Stimulated activated CD4-positive, alpha-beta T cell treated with anti-CD3 and anti-CD28 coated beads, Interleukin-1b, Interleukin-23, amount 100 ng/mL, for 4 hours (primary cell): Measurements from ENCODE around the gene GALNT6.
A peak's percentile ranks its signal among the peaks of the same experiment; 100 is the strongest.

Experiments
- DNase-seq, 2 donors: peaks; one replicate each; pipeline ENCODE4 v3.0.0-alpha.2; 2020; ENCODE audit warnings: low read depth in 2 of 2

GALNT6 gene

GRCh38 chr12:51391283-51392123 is at the start of gene GALNT6:
GALNT6 (minus strand) TSS chr12:51391406; CDS start chr12:51379781, 11,625 bp downstream.
- DNase-seq: peak; percentile 53 to 73

DNA sequence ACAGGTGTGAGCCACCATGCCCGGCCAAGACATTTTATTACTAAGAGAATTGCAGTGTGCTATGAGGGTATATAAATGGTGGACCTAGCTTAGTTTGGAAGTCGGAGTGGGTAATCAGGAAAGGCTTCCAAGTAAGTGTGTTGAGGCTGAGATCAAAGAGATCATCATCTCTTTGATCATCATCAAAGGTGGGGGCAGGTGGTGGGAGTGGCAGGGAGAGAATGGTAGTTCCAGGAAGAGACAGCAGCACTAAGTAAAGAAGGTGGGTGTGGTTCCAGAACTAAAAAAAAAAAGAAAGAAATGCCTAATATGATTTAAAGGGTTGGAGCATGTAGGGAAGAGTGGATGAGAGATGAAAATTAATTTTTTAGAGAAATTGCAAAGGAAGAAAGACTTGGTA is 48.1 kb upstream of the GALNT6 start:
- DNase-seq: no peak

DNA sequence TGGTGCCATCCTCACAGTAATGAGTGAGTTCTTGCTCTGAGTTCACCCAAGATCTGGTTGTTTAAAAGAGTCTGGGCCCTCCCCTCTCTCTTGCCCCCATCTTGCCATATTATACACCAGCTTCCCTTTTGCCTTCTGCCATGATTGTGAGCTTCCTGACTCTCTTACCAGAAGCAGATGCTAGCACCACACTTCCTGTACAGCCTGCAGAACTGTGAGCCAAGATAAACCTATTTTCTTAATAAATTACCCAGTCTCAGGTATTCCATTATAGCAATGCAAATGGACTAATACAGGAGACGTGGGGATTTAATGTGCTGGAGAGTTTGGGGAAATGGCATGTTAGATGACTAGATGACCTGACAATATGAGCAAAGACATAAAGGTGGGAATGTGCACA is 46.2 kb upstream of the GALNT6 start:
- DNase-seq: no peak

DNA sequence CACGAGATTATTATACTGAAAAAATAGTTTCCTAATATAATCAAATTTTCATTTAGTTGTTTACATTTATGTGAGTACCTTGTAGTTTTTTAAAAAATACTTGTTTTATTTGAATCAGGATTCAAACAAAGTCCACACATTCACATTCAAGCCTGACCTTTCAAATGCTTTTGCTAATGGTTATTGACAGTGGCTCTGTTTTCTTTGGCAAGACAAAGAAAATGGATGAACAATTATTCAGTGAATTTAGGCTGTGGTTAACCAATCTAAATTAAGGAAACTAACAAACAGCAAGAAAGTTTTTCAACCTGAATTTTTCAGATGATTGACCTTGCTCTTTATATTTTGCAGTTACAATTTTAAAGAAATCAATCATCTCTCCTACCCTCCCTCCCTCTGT is 43.1 kb upstream of the GALNT6 start:
- no peak for DNase-seq

DNA sequence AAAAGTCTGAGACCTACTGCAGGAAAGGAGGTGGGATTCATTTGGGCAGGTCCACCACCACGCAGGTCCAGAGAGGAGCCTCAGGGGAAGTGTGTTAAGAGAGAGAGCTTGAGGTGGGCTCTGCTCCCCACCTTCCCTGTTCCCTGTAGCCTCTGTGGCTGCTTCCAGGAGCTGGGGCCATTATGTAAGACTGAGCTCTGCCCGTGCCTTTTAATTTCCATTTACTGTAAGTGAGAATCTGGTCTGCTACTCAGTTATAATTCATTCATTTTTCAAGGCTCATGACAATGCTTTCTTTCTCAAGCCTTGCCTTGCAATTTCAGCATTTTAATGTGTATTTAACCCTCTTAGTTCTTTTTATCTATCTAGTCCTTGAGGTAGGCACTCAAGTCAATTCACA is 41.7 kb upstream of the GALNT6 start:
- no peak for DNase-seq

DNA sequence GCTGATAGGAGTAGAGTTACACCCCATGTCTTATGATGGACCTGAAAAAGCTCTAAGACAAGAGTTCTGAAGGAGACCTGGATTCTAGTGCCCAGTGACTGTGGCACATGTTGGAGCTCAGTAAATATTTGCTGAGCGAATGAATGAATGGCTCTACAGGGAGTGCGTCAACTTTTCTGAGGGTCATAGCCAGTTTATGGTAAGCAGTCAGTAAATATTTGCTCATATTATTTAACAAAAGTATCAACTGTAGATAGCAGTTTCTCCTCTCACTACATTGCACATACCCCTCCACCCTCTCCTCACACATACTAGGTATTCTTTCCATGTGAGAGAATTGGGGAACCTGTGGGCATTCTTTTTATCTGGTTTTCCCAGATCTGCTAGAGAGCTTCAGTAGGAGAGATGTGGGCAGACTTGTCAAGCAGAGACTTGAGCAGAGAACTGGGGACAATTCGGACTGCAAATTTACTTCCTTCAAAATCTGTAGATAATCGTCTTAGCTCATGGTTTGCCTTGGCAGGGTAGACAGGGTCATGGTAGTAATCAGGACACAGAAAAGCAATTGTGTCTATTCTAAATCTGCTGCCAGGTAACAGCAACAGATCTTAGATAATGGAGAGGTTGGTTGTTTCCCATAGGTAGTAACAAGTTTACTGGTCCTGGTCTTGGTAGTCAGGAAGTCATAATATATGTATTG is 39.1 kb upstream of the GALNT6 start:
- no peak for DNase-seq

- no peak for DNase-seq
Observed at GRCh38 chr12:51429700-51430099, 38.5 kb upstream of the GALNT6 start.

DNA sequence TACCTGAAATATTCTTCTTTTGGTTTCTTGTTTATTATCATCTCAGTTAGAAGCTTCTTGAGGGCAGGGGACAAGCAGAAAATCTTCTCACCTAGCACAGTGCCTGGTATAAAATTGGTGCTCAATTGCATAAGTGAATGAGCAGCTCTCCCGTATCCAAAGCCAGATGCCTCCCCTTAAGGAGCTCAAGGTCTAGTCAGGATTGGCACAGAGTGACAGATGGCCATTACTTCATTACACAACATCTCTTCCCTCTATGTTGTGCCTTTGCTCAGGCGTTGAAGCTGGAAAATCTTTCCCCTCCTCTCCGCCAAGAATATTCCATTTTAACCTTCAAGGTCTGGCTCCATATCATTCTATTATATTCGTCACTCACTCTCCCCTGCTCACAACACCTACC is 37.0 kb upstream of the GALNT6 start:
- no peak for DNase-seq

GRCh38 chr12:51424662-51425539 is 33.7 kb upstream of the GALNT6 start, which contains the start of gene SLC4A8:
SLC4A8 (plus strand) TSS chr12:51424831; CDS start chr12:51424988, 157 bp downstream.
- DNase-seq: peak; percentile 44 to 62

DNA sequence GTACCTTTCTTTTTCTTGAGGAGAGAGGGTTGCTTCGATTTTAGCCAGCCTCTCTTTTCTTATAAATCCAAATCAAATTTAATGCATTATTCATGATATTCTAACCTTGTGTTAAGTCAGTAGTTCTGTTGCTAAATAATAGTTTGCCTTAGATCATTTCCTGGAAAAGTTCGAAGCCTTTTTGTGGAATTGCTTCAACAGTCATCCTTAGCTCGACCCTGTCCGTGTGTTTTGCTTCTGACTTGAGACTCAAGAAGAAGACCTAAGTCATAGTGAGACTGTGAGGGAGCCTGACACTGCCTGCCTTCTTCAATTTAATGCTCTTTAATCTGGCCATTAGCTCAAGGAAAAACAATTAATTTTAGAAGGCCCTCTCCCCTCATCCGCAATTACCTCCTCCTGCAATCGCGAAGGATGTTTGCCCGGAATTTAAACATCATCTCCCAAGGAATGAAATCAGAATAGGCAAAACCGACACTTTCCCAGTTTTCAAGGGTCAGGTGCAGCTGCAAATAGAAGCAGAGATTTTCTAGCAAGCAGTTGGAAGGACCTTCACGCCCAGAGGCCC is 33.0 kb upstream of the GALNT6 start:
- no peak for DNase-seq

DNA sequence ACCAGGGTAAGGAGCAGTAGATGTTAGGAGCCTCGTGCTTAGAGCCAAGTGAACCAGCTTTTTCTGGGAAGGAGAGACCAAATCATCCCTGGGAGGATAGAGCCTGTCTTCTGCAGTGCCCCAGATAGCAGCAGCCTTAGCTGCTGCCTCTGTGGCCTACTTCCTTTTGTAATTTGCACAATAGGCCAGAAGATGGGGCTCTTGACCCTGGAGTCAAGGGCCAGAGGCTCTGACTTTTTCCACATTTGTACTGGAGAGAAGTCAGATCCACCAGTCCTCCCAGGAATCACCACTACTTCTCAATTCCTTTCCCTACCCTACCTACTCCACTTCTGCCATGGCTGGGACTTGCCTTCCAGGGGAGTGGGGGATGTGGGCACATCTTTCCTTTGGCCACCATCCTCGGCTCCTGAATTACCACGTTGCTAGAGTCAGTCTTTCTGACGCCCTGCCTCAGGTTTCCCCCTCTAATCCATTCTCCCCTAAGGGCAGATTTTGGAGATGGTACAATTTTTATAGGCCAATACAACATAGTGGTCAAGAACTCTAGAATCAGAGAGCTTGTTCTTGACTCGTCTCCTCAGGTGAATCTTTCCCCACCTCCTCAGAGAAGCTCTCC is 30.2 kb upstream of the GALNT6 start:
- peak; percentile 1 to 16 for DNase-seq

GRCh38 chr12:51419425-51420193 is 28.4 kb upstream of the GALNT6 start:
- DNase-seq: no peak

DNA sequence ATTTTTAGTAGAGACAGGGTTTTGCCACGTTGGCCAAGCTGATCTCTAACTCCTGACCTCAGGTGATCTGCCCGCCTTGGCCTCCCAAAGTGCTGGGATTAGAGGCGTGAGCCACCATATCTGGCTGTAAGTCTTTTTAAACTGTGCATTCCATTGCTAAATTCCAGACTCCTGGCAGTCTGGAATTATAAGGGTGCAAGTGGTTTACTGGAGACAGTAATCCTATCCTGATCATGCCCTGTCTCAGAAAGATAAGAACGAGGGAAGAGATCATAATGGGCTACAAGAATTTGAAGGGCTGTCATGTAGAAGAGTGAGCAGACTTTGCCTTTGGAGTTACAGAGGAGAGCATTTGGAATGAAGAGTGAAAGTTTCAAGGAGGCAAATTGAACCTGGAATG is 26.6 kb upstream of the GALNT6 start:
- DNase-seq: no peak

- no peak for DNase-seq
Observed at GRCh38 chr12:51415931-51416330, 24.7 kb upstream of the GALNT6 start.

GRCh38 chr12:51413791-51414190 is 22.6 kb upstream of the GALNT6 start:
- no peak for DNase-seq

DNA sequence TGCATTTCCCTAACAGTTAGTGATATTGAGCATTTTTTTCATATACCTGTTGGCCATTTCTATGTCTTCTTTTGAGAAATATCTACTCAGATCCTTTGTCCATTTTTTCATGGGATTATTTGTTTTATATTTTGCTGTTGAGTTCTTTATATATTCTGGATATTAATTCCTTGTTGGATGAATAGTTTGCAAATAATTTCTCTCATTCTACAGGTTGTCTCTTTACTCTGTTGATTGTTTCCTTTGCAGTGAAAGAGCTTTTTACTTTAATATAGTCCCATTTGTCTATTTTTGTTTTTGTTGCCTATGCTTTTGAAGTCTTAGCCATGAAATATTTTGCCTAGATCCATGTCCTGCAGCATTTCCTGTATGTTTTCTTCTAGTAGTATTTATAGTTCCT is 21.9 kb upstream of the GALNT6 start:
- no peak for DNase-seq

- no peak for DNase-seq
Observed at GRCh38 chr12:51409846-51410245, 18.6 kb upstream of the GALNT6 start.

DNA sequence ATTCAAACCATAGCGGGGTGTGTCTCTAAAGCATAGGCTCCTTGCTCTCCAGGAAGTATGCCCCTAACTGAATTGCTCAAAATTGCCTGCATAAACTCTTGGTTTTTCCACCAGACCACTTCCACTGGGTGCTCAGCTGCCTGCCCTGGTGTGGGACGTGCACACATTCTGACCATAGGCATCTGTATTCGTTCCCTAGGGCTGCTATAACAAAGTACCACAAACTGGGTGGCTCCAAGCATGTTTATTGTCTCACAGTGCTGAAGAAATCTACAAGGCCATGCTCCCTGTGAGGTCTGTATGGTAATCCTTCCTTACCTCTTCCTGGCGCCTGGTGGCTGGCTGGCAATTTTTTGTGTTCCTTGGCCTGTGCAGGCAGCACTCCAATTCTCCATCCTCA is 16.4 kb upstream of the GALNT6 start:
- DNase-seq: no peak

DNA sequence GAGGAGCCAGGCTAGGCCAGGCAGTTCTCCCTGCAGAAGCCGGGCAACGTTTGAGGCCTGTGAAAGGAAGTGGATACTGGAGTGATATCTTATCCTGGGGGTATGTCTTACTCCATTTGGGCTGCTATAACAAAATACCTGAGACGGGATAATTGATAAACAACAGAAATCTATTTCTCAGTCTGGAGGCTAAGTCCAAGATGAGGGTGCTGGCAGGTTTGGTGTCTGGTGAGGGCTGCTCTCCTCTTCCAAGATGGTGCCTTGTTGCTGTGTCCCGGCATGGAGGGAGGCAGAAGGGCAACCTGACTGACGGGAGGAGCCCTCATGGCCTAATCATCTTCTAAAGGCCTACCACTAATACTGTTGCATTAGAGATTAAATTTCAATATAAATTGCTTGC is 15.7 kb upstream of the GALNT6 start:
- DNase-seq: no peak

DNA sequence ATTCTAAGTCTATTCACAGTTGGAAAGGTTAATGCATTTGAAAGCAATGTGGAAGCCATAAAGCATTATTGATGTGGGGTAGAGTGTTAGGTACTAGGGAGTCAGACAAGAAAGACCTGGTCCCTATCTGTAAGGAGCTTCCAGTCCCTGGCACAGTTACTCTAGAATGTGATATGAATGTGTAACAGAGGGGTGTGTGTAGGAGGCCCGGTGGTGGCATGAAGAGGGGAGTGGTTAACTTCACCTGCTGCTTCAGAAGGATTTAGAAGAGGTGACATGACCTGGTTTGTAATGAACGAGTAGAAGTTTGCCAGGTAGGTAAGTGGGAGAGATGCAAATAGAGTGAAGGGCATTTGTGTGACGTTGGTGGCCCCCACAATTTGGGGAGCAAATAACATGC is 15.1 kb upstream of the GALNT6 start:
- DNase-seq: no peak

DNA sequence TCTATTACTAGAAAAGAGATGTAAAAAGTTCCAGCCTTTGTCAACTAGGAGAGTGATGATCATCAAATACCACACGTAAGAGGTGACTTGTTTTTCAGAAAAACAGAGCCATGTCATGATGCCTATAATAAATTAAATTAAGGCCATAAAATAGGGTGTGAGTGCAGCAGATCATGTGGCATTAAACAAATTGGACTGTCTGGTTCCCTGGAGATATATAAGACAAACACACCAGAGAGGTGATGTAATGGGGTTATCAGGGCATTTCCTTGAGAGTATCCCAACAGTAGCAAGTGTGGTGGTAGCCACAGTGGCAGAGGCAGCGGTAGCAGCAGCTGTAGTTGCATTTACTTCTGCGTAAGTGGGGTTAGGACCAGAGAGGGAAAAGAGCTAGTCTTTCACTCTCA is 14.6 kb upstream of the GALNT6 start:
- no peak for DNase-seq
